H9 (cell line): ENCODE results near the gene WRAP53. TPM values are rescaled to one million over a fixed set of nuclear protein-coding genes. Genes with fewer than 3 reads are reported as not detected.
A peak's percentile ranks its signal among the peaks of the same experiment; 100 is the strongest.

Source experiments
- DNase-seq: peaks from one replicate; pipeline ENCODE4 v3.0.0-alpha.2; 2017
- H2AFZ ChIP-seq: one replicate; pipeline ENCODE4 v1.6.1; 2013; ENCODE audit warnings: mild to moderate bottlenecking, low read length, control low read depth, moderate library complexity
- H2AK5ac ChIP-seq: 2 replicates; pipeline ENCODE4 v1.6.1; 2013; ENCODE audit warnings: low read length, control low read depth, mixed read lengths; ENCODE audit not compliant: insufficient read length
- H2BK120ac ChIP-seq: one replicate; pipeline ENCODE4 v1.6.1; 2013; ENCODE audit warnings: low read depth, mild to moderate bottlenecking, low read length, control low read depth, inconsistent platforms; ENCODE audit not compliant: poor library complexity, severe bottlenecking
- H2BK12ac ChIP-seq: 2 replicates; pipeline ENCODE4 v1.6.1; 2013; ENCODE audit warnings: low read length, control low read depth, mixed read lengths, low read depth; ENCODE audit not compliant: insufficient read length
- H2BK15ac ChIP-seq: 2 replicates; pipeline ENCODE4 v1.6.1; 2013; ENCODE audit warnings: low read depth, low read length, control low read depth
- H2BK20ac ChIP-seq: one replicate; pipeline ENCODE4 v1.6.1; 2013; ENCODE audit warnings: low read depth, mild to moderate bottlenecking, low read length, control low read depth, inconsistent platforms; ENCODE audit not compliant: poor library complexity, severe bottlenecking
- H2BK5ac ChIP-seq: 2 replicates; pipeline ENCODE4 v1.6.1; 2013; ENCODE audit warnings: low read length, control low read depth, mixed read lengths; ENCODE audit not compliant: insufficient read length
- H3K14ac ChIP-seq: 2 replicates; pipeline ENCODE4 v1.6.1; 2013; ENCODE audit warnings: low read length, control low read depth; ENCODE audit not compliant: insufficient read depth
- H3K18ac ChIP-seq: 2 replicates; pipeline ENCODE4 v1.6.1; 2013; ENCODE audit warnings: low read depth, mild to moderate bottlenecking, mixed read lengths, low read length, control low read depth; ENCODE audit not compliant: insufficient read length
- H3K23ac ChIP-seq: 2 replicates; pipeline ENCODE4 v1.6.1; 2013; ENCODE audit warnings: low read length, control low read depth, mixed read lengths, low read depth; ENCODE audit not compliant: insufficient read length
- H3K23me2 ChIP-seq: 2 replicates; pipeline ENCODE4 v1.6.1; 2013; ENCODE audit warnings: low read depth, mild to moderate bottlenecking, mixed read lengths, low read length, control low read depth; ENCODE audit not compliant: insufficient read length, poor library complexity, severe bottlenecking
- H3K27ac ChIP-seq: 2 replicates; pipeline ENCODE4 v1.5.1; 2013; ENCODE audit warnings: low read length, control low read depth, mixed read lengths, low read depth; ENCODE audit not compliant: insufficient read length
- H3K27me3 ChIP-seq: 2 replicates; pipeline ENCODE4 v1.6.1; 2013; ENCODE audit warnings: low read length, control low read depth, inconsistent platforms; ENCODE audit not compliant: insufficient read depth
- H3K4ac ChIP-seq: 2 replicates; pipeline ENCODE4 v1.6.1; 2013; ENCODE audit warnings: low read depth, mild to moderate bottlenecking, control low read depth, inconsistent platforms, low read length, moderate library complexity
- H3K4me1 ChIP-seq: 2 replicates; pipeline ENCODE4 v1.6.1; 2013; ENCODE audit warnings: low read length, control low read depth, inconsistent platforms; ENCODE audit not compliant: insufficient read depth
- H3K4me2 ChIP-seq: 2 replicates; pipeline ENCODE4 v1.6.1; 2013; ENCODE audit warnings: low read length, control low read depth, mixed read lengths; ENCODE audit not compliant: insufficient read length, insufficient read depth
- H3K56ac ChIP-seq: 2 replicates; pipeline ENCODE4 v1.6.1; 2013; ENCODE audit warnings: low read depth, mild to moderate bottlenecking, mixed read lengths, low read length, control low read depth; ENCODE audit not compliant: insufficient read length
- H3K79me1 ChIP-seq: 2 replicates; pipeline ENCODE4 v1.6.1; 2013; ENCODE audit warnings: low read depth, mild to moderate bottlenecking, moderate library complexity, low read length, control low read depth, inconsistent platforms; ENCODE audit not compliant: insufficient read depth, poor library complexity, severe bottlenecking
- H3K79me2 ChIP-seq: 2 replicates; pipeline ENCODE4 v1.6.1; 2013; ENCODE audit warnings: low read length, control low read depth, inconsistent platforms; ENCODE audit not compliant: insufficient read depth
- H3K9ac ChIP-seq: 2 replicates; pipeline ENCODE4 v1.6.1; 2013; ENCODE audit warnings: low read length, control low read depth, mixed read lengths; ENCODE audit not compliant: insufficient read length; ENCODE audit errors: extremely low read depth
- H3K9me3 ChIP-seq: one replicate; pipeline ENCODE4 v1.6.1; 2013; ENCODE audit warnings: low read depth, low read length, inconsistent platforms; ENCODE audit not compliant: control insufficient read depth
- H3T11ph ChIP-seq: one replicate; pipeline ENCODE4 v1.6.1; 2013; ENCODE audit warnings: mild to moderate bottlenecking, low read length, control low read depth, inconsistent platforms
- H4K20me1 ChIP-seq: one replicate; pipeline ENCODE4 v1.6.1; 2013; ENCODE audit not compliant: control insufficient read depth, insufficient read length, insufficient read depth
- H4K5ac ChIP-seq: 2 replicates; pipeline ENCODE4 v1.6.1; 2013; ENCODE audit warnings: low read depth, mild to moderate bottlenecking, mixed read lengths, low read length, control low read depth; ENCODE audit not compliant: insufficient read length
- H4K8ac ChIP-seq: replicated peaks from 2 replicates; pipeline ENCODE4 v1.6.1; 2013; ENCODE audit warnings: low read length, control low read depth, mixed read lengths, low read depth; ENCODE audit not compliant: insufficient read length
- H4K91ac ChIP-seq: 2 replicates; pipeline ENCODE4 v1.6.1; 2013; ENCODE audit warnings: low read depth, mild to moderate bottlenecking, moderate library complexity, mixed read lengths, low read length, control low read depth; ENCODE audit not compliant: insufficient read length
- H3K27ac Mint-ChIP-seq, 3 experiments: 2 replicates in 2 of 3; 3 replicates in 1 of 3; pipeline ENCODE4 v1.8.0; 2020 to 2021; ENCODE audit warnings: mixed read lengths in 3 of 3, mild to moderate bottlenecking in 1 of 3, moderate library complexity in 1 of 3
- H3K27me3 Mint-ChIP-seq: 2 replicates; pipeline ENCODE4 v1.8.0; 2021; ENCODE audit warnings: low read depth, mild to moderate bottlenecking, moderate library complexity, mixed read lengths
- H3K36me3 Mint-ChIP-seq, 3 experiments: 2 replicates in 2 of 3; 3 replicates in 1 of 3; pipeline ENCODE4 v1.8.0; 2020 to 2021; ENCODE audit warnings: low read depth in 3 of 3, mixed read lengths in 3 of 3; ENCODE audit not compliant: insufficient read depth in 1 of 3
- H3K4me1 Mint-ChIP-seq, 2 experiments: 2 replicates each; pipeline ENCODE4 v1.8.0; 2020; ENCODE audit warnings: mixed read lengths in 2 of 2
- H3K4me3 Mint-ChIP-seq, 2 experiments: 2 replicates in 1 of 2; 3 replicates in 1 of 2; pipeline ENCODE4 v1.8.0; 2020 to 2021; ENCODE audit warnings: mild to moderate bottlenecking in 2 of 2, mixed read lengths in 2 of 2, moderate library complexity in 1 of 2
- H3K9me3 Mint-ChIP-seq, 2 experiments: 2 replicates in 1 of 2; 3 replicates in 1 of 2; pipeline ENCODE4 v1.8.0; 2020; ENCODE audit warnings: mild to moderate bottlenecking in 2 of 2, mixed read lengths in 2 of 2, moderate library complexity in 1 of 2
- WGBS: extraction: QIAGEN DNeasy Blood & Tissue Kit; methylation state at CpG from one replicate; pipeline ENCODE4 v1.1.7; 2013; ENCODE audit warnings: missing lambda C conversion rate, low lambda C conversion rate, mixed read lengths; ENCODE audit not compliant: insufficient read length; ENCODE audit errors: extremely low coverage; 5-methylcytosine and 5-hydroxymethylcytosine counted together
- total RNA-seq: library from RNA; stranded (reverse); gene quantifications from 2 replicates; pipeline ENCODE4 v1.2.1, GENCODE V29; 2021
- TF ChIP-seq, protein P1 (sequence below): fragments of 200-600 bp; sonication (generic); conservative IDR thresholded peaks from 3 replicates; pipeline ENCODE4 v1.8.0; 2021; ENCODE audit warnings: antibody characterized with exemption, mild to moderate bottlenecking

Gene WRAP53
- total RNA-seq, 1 experiment from 2014 or later = 27.0 TPM

DNA sequence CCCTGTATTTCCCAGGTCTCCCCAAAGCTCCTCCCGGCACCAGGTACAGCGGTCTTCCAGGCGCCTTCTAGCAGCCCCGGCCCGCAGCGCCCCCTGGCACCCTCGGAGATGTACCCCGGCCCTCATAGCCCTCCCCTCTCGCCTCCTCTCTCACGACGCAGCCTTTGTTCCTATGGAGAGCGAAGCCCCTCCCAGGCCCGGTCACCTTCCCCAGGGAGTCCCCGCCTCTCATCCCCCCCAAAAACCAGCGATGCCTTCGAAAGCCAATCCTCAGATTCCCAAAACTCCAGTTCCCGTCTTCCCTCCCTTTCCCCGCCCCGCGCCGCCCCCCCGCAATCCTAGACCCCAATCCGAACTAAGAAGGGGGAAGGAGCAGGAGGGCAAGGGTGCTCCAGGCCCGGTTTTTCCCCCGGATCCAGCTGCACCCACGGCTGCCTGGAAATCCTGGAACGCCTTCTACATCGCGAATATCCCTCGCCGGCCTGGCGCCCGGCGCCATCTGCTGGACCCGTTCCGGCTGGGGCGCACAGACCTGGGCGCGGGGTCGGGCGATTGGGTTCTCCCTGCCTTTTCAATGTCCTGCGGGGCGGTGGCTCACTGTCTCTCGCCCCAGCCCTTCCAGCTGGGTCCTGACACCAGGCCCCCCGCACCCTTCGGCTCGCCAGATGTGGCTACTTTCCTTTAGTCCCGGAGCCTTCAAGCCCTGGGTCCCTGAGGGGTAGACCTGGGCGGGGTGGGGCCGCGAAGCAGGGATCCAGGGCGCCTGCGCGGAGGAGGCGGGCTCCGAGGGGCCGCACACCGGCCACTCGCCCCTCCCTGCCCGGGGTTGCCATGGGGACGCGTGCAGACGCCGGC is 28.9 kb downstream of the WRAP53 start, which contains the start of gene DNAH2:
DNAH2 (plus strand) TSS at position 844 of the 855 bp plus-strand sequence. CDS start 1,991 bp downstream, outside the sequence.
- no peak within 1 kb of the TSS for H3T11ph ChIP-seq
- H3K27ac ChIP-seq = no peak within 1 kb of the TSS
- no peaks in the 10 kb centered on the region for H4K20me1 ChIP-seq
- no peak within 1 kb of the TSS for H4K91ac ChIP-seq
- WGBS = no CpG with 5 or more reads among the region's 64 CpGs
- no peaks in the 10 kb centered on the region for H3K79me1 ChIP-seq
- no peak within 1 kb of the TSS for H3K4ac ChIP-seq
- no peak within 1 kb of the TSS for H3K23ac ChIP-seq
- H3K27ac Mint-ChIP-seq = peak within 1 kb of the TSS in 2 of 3 experiments; percentile 52 to 93; a peak in 3 of 7 replicates
- peaks cover 8% of the 10 kb centered on the region for H3K23me2 ChIP-seq
- H2BK120ac ChIP-seq = no peak within 1 kb of the TSS
- no peak within 1 kb of the TSS for H3K56ac ChIP-seq
- H3K4me1 ChIP-seq = no peaks in the 10 kb centered on the region; the same call in 1 of the 2 replicates
- peak within 1 kb of the TSS; percentile 75 for H3K14ac ChIP-seq
- peaks cover 35 to 55% of the 10 kb centered on the region in 2 experiments for H3K4me1 Mint-ChIP-seq
- no peaks in the 10 kb centered on the region for H3K36me3 Mint-ChIP-seq
- no peak within 1 kb of the TSS for H2BK12ac ChIP-seq
- no peaks in the 10 kb centered on the region for H3K9me3 Mint-ChIP-seq
- H2AFZ ChIP-seq = no peak within 1 kb of the TSS
- H2AK5ac ChIP-seq = no peak within 1 kb of the TSS
- no peak within 1 kb of the TSS for H4K5ac ChIP-seq
- H2BK15ac ChIP-seq = no peak within 1 kb of the TSS
- H3K18ac ChIP-seq = peak within 1 kb of the TSS; percentile 71
- no peaks in the 10 kb centered on the region for H3K9me3 ChIP-seq
- H3K27me3 ChIP-seq = no peaks in the 10 kb centered on the region; the same call in 1 of the 2 replicates
- no peak within 1 kb of the TSS for H3K9ac ChIP-seq
- H3K27me3 Mint-ChIP-seq = peaks cover 64% of the 10 kb centered on the region
- H4K8ac ChIP-seq = no peak within 1 kb of the TSS
- TF ChIP-seq, protein P1, sequence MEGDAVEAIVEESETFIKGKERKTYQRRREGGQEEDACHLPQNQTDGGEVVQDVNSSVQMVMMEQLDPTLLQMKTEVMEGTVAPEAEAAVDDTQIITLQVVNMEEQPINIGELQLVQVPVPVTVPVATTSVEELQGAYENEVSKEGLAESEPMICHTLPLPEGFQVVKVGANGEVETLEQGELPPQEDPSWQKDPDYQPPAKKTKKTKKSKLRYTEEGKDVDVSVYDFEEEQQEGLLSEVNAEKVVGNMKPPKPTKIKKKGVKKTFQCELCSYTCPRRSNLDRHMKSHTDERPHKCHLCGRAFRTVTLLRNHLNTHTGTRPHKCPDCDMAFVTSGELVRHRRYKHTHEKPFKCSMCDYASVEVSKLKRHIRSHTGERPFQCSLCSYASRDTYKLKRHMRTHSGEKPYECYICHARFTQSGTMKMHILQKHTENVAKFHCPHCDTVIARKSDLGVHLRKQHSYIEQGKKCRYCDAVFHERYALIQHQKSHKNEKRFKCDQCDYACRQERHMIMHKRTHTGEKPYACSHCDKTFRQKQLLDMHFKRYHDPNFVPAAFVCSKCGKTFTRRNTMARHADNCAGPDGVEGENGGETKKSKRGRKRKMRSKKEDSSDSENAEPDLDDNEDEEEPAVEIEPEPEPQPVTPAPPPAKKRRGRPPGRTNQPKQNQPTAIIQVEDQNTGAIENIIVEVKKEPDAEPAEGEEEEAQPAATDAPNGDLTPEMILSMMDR = peak; percentile 67
- no peak within 1 kb of the TSS for H2BK20ac ChIP-seq
- H2BK5ac ChIP-seq = no peak within 1 kb of the TSS
- peak within 1 kb of the TSS; percentile 78 to 87 for H3K4me3 Mint-ChIP-seq
- peak within 1 kb of the TSS; percentile 83 for H3K4me2 ChIP-seq
- peak; percentile 98 for DNase-seq
- no peaks in the 10 kb centered on the region for H3K79me2 ChIP-seq
